Aorta (tissue), 5 donors: ENCODE measurements around the gene CLPTM1. TPM values are rescaled to one million over a fixed set of nuclear protein-coding genes. Genes with fewer than 3 reads are reported as not detected.
"Not testable (repeated sequence)": the region's sequence is repeated elsewhere in the genome, so short reads cannot be mapped to it uniquely, and the experiment has no call there.

Experiments used
- ATAC-seq: fragments of 200-7000 bp; cut with Tn5 transposase; one replicate; pipeline ENCODE4 v1.9.1; 2022; ENCODE audit warnings: moderate library complexity; ENCODE audit not compliant: low FRiP score
- DNase-seq, 2 donors: peaks; one replicate each; pipeline ENCODE4 v3.0.0-alpha.2; 2020
- H3K27ac ChIP-seq, 2 donors: one replicate each; pipeline ENCODE4 v1.5.1; 2013; ENCODE audit warnings: low read length in 2 of 2, mild to moderate bottlenecking in 2 of 2, moderate library complexity in 2 of 2, control low read depth in 1 of 2, inconsistent platforms in 1 of 2, low read depth in 1 of 2
- H3K27me3 ChIP-seq, 2 donors: one replicate each; pipeline ENCODE4 v1.6.1; 2013; ENCODE audit warnings: control low read depth in 1 of 2, low read length in 1 of 2, mild to moderate bottlenecking in 1 of 2, moderate library complexity in 1 of 2; ENCODE audit not compliant: insufficient read depth in 2 of 2, control insufficient read depth in 1 of 2
- H3K36me3 ChIP-seq, 2 donors: one replicate each; pipeline ENCODE4 v1.6.1; 2013; ENCODE audit warnings: control low read depth in 1 of 2, low read length in 1 of 2, mild to moderate bottlenecking in 1 of 2; ENCODE audit not compliant: insufficient read depth in 2 of 2, control insufficient read depth in 1 of 2
- H3K4me1 ChIP-seq, 2 donors: one replicate each; pipeline ENCODE4 v1.6.1; 2013; ENCODE audit warnings: low read length in 2 of 2, control low read depth in 1 of 2, mild to moderate bottlenecking in 1 of 2, moderate library complexity in 1 of 2; ENCODE audit not compliant: insufficient read depth in 2 of 2, control insufficient read depth in 1 of 2
- H3K4me3 ChIP-seq, 2 donors: one replicate each; pipeline ENCODE4 v1.5.1; 2013; ENCODE audit warnings: low read length in 2 of 2, control low read depth in 1 of 2, mild to moderate bottlenecking in 1 of 2
- H3K9me3 ChIP-seq: one replicate; pipeline ENCODE4 v1.6.1; 2013; ENCODE audit warnings: mild to moderate bottlenecking, low read length; ENCODE audit not compliant: control insufficient read depth
- WGBS, 2 donors: extraction: QIAGEN DNeasy Blood & Tissue Kit; methylation state at CpG; one replicate each; pipeline ENCODE4 v1.1.7; 2013; 5-methylcytosine and 5-hydroxymethylcytosine counted together
- intact Hi-C, 2 donors: fragments of 100-400 bp; cut with DNase I; formaldehyde crosslinking; loops; one replicate each; pipeline versions ENCODE4 v1.14.2 to v1.15.0; 2022
- polyA plus RNA-seq, 2 donors: library from polyadenylated mRNA; stranded (reverse); fragments of 200-250 nt; gene quantifications; one replicate each; pipeline ENCODE4 v1.2.3, GENCODE V29; 2013
- total RNA-seq, 2 donors: library from RNA; stranded (reverse); fragmentation: NEBNext Ultra II Directional; extraction: Animal tissue kit (Norgen Biotek cat#: 25700); gene quantifications; one replicate each; pipeline ENCODE4 v1.2.1, GENCODE V29; 2021
- donor health status: healthy with polysubstance abuse.
- donor health status: Bipolar disorder and iron deficiency.
- donor health status: DM: no; HTN: no; CAD: no.
- donor health status: DM: no; HTN: no; CAD: no.
- donor health status: DM: yes; HTN: yes; CAD: no.

CLPTM1 gene
- total and polyA plus RNA-seq, 4 donors = 25.7 to 81.4 (median 71.5) TPM

- intact Hi-C loops = no loop called here
Measured at GRCh38 chr19:44961821-44962220, 6.6 kb downstream of the CLPTM1 start.

GRCh38 chr19:44968118-44968517, 12.9 kb downstream of the CLPTM1 start:
- ATAC-seq (no peak), DNase-seq (no peak)
- Histone ChIP-seq H3K4me1 (no peaks in the 10 kb centered on the region), H3K27ac (no peak overlapping the region), H3K27me3 (no peaks in the 10 kb centered on the region), H3K9me3 (no peaks in the 10 kb centered on the region), H3K36me3 (peaks cover 0 to 5% of the 10 kb centered on the region in 2 donors), H3K4me3 (no peak overlapping the region)
- intact Hi-C loops = no loop called here
- WGBS, 2 donors = 85 to 87% methylated on average over 5 of the region's 5 CpGs

More at GRCh38 chr19:44961821-44962220, 6.6 kb downstream of the CLPTM1 start:
- H3K9me3 ChIP-seq = no peaks in the 10 kb centered on the region
- H3K36me3 ChIP-seq = no peaks in the 10 kb centered on the region
- ATAC-seq = no peak
- no peak overlapping the region for H3K27ac ChIP-seq
- H3K27me3 ChIP-seq = no peaks in the 10 kb centered on the region
- no peak for DNase-seq
- no peaks in the 10 kb centered on the region for H3K4me1 ChIP-seq
- 87 to 90% methylated on average over 8 of the region's 8 CpGs for WGBS, 2 donors
- no peak overlapping the region for H3K4me3 ChIP-seq

- intact Hi-C loops = no loop called here
- WGBS, 2 donors = 86% methylated on average over 4 of the region's 4 CpGs
- no peaks in the 10 kb centered on the region for H3K27me3 ChIP-seq
- no peak overlapping the region for H3K27ac ChIP-seq
- peaks cover 0 to 5% of the 10 kb centered on the region in 2 donors for H3K36me3 ChIP-seq
- DNase-seq (no peak), ATAC-seq (no peak)
- no peaks in the 10 kb centered on the region for H3K9me3 ChIP-seq
- H3K4me3 ChIP-seq = no peak overlapping the region
- no peaks in the 10 kb centered on the region for H3K4me1 ChIP-seq
Measured at GRCh38 chr19:44968670-44969069, 13.5 kb downstream of the CLPTM1 start.

GRCh38 chr19:44969437-44969836, 14.3 kb downstream of the CLPTM1 start:
- WGBS, 2 donors = 97 to 100% methylated on average over 4 to 5 of the region's 5 CpGs
- H3K9me3 ChIP-seq = no peaks in the 10 kb centered on the region
- ATAC-seq (no peak), DNase-seq (no peak)
- intact Hi-C loops = no loop called here
- H3K4me3 ChIP-seq = no peak overlapping the region
- peaks cover 0 to 8% of the 10 kb centered on the region in 2 donors for H3K36me3 ChIP-seq
- H3K4me1 ChIP-seq = no peaks in the 10 kb centered on the region
- H3K27me3 ChIP-seq = no peaks in the 10 kb centered on the region
- H3K27ac ChIP-seq = no peak overlapping the region

- not testable (repeated sequence) for ATAC-seq, H3K4me1 ChIP-seq
Measured at GRCh38 chr19:44971451-44971850, 16.3 kb downstream of the CLPTM1 start.

GRCh38 chr19:44972802-44973201, 17.6 kb downstream of the CLPTM1 start:
- WGBS, 2 donors = 90 to 92% methylated on average over 13 of the region's 13 CpGs

More at GRCh38 chr19:44971451-44971850, 16.3 kb downstream of the CLPTM1 start:
- H3K27ac ChIP-seq, H3K4me3 ChIP-seq, DNase-seq, H3K9me3 ChIP-seq, intact Hi-C loops, H3K27me3 ChIP-seq: not testable (repeated sequence)
- 81 to 92% methylated on average over 6 of the region's 6 CpGs for WGBS, 2 donors
- H3K36me3 ChIP-seq = peaks cover 0 to 18% of the 10 kb centered on the region in 2 donors

GRCh38 chr19:44973982-44974735, 19.0 kb downstream of the CLPTM1 start:
- H3K4me3 ChIP-seq = no peak overlapping the region
- intact Hi-C loops = no loop called here
- WGBS, 2 donors = 89 to 90% methylated on average over 21 of the region's 21 CpGs
- ATAC-seq = no peak
- no peak overlapping the region for H3K27ac ChIP-seq
- no peaks in the 10 kb centered on the region for H3K4me1 ChIP-seq
- no peak for DNase-seq
- H3K36me3 ChIP-seq = peaks cover 0 to 23% of the 10 kb centered on the region in 2 donors
- H3K9me3 ChIP-seq = no peaks in the 10 kb centered on the region
- no peaks in the 10 kb centered on the region for H3K27me3 ChIP-seq

More at GRCh38 chr19:44972802-44973201, 17.6 kb downstream of the CLPTM1 start:
- no peaks in the 10 kb centered on the region for H3K4me1 ChIP-seq
- H3K27me3 ChIP-seq = no peaks in the 10 kb centered on the region
- H3K36me3 ChIP-seq = peaks cover 0 to 24% of the 10 kb centered on the region in 2 donors
- no peak for DNase-seq
- intact Hi-C loops = no loop called here
- H3K27ac ChIP-seq = no peak overlapping the region
- ATAC-seq = no peak
- H3K9me3 ChIP-seq = no peaks in the 10 kb centered on the region
- H3K4me3 ChIP-seq = no peak overlapping the region

- H3K4me3 ChIP-seq = no peak overlapping the region
- no peaks in the 10 kb centered on the region for H3K27me3 ChIP-seq
- no peaks in the 10 kb centered on the region for H3K9me3 ChIP-seq
- H3K4me1 ChIP-seq = no peaks in the 10 kb centered on the region
- 90 to 91% methylated on average over 5 of the region's 5 CpGs for WGBS, 2 donors
- no peak overlapping the region for H3K27ac ChIP-seq
- H3K36me3 ChIP-seq = peaks cover 0 to 24% of the 10 kb centered on the region in 2 donors
- no peak for ATAC-seq
- DNase-seq = no peak
- intact Hi-C loops = no loop called here
Measured at GRCh38 chr19:44974857-44975256, 19.7 kb downstream of the CLPTM1 start.

- Histone ChIP-seq H3K4me1 (no peaks in the 10 kb centered on the region), H3K36me3 (peaks cover 0 to 24% of the 10 kb centered on the region in 2 donors), H3K27ac (no peak overlapping the region), H3K27me3 (no peaks in the 10 kb centered on the region), H3K9me3 (no peaks in the 10 kb centered on the region), H3K4me3 (no peak overlapping the region)
- DNase-seq (no peak), ATAC-seq (no peak)
- WGBS, 2 donors = 90 to 92% methylated on average over 4 of the region's 4 CpGs
- intact Hi-C loops = no loop called here
Measured at GRCh38 chr19:44975444-44975843, 20.3 kb downstream of the CLPTM1 start.
